WTC11 (cell line): Measurements from ENCODE around the gene RBMY1F. TPM values are rescaled to one million over a fixed set of nuclear protein-coding genes. Genes with fewer than 3 reads are reported as not detected.
"Not testable (repeated sequence)": the region's sequence is repeated elsewhere in the genome, so short reads cannot be mapped to it uniquely, and the experiment has no call there.

Source experiments
- ATAC-seq: fragments of 200-7000 bp; cut with Tn5 transposase; 2 replicates; pipeline ENCODE4 v1.10.0; 2021; ENCODE audit warnings: mild to moderate bottlenecking, moderate library complexity
- Bru-seq: library from RNA; stranded (reverse); fragments of 400-500 nt; gene quantifications from one replicate; lab custom pipeline; 2021; lab: Mats Ljungman, UMichigan
- CTCF ChIA-PET: fragments of 300-600 bp; sonication (Branson Sonifier 250); formaldehyde crosslinking; loops from one replicate; lab custom pipeline; 2021; ENCODE audit warnings: antibody characterized with exemption; lab: Charles Lee
- POLR2A ChIA-PET: fragments of 350-600 bp; sonication (Branson Sonifier 250); formaldehyde crosslinking; loops from one replicate; lab custom pipeline; 2021; ENCODE audit warnings: antibody characterized with exemption; lab: Charles Lee
- DNase-seq: peaks from one replicate; pipeline ENCODE4 v3.0.0; 2021; ENCODE audit warnings: low spot score
- H3K27ac Mint-ChIP-seq: 2 replicates; pipeline ENCODE4 v1.8.0; 2021; ENCODE audit warnings: mixed read lengths
- H3K27me3 Mint-ChIP-seq: 2 replicates; pipeline ENCODE4 v1.8.0; 2021; ENCODE audit warnings: low read depth, mild to moderate bottlenecking, moderate library complexity, mixed read lengths
- H3K36me3 Mint-ChIP-seq: 2 replicates; pipeline ENCODE4 v1.8.0; 2021; ENCODE audit warnings: mixed read lengths
- H3K4me1 Mint-ChIP-seq: 2 replicates; pipeline ENCODE4 v1.8.0; 2022; ENCODE audit warnings: mixed read lengths
- H3K4me3 Mint-ChIP-seq: 2 replicates; pipeline ENCODE4 v1.8.0; 2021; ENCODE audit warnings: mild to moderate bottlenecking, moderate library complexity, mixed read lengths
- H3K9me3 Mint-ChIP-seq: 2 replicates; pipeline ENCODE4 v1.8.0; 2021; ENCODE audit warnings: mixed read lengths
- long read RNA-seq, 3 experiments: library from RNA in 1 of 3; library from capped mRNA in 1 of 3; library from polyadenylated mRNA in 1 of 3; unstranded in 2 of 3; stranded (forward) in 1 of 3; transcript quantifications; one replicate each; pipeline ENCODE4 v2.0.0, GENCODE V29; 2021
- total RNA-seq: library from RNA; stranded (reverse); gene quantifications from 3 replicates; pipeline ENCODE4 v1.2.3, GENCODE V29; 2021

The RBMY1F gene
- not detected in 3 replicates for total RNA-seq
- Bru-seq, nascent RNA, result not detected
- long read RNA-seq, experiment 1, result 0 reads
- long read RNA-seq, experiment 2, result 0 reads
- long read RNA-seq, experiment 3, result 0 reads

- not testable (repeated sequence) for H3K9me3 Mint-ChIP-seq
Observed at GRCh38 chrY:22182823-22183222, at the start of gene RBMY1F. Gene RBMY1F (minus strand): TSS chrY:22182923. CDS start chrY:22180969, 1,954 bp downstream.

DNA sequence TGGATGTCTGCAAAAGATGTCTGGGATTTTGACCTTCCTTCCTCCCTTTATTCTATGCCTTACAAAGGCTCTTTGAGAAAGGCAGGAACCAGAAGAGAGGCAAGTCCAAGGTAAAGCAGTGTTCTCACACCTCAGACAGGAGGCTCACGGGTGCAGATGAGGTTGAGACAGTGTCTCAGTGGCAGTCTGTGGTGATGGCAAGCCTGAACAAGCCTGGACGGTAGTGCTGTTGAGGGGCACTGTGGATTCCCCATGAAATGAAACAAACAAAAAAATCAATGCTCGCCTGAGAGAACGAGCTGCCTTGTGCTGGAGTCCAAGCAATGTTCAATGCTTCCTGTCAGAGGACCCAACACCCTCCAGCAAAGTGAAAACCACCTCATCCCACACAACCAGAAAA, 31.6 kb downstream of the RBMY1F start:
- H3K27me3 Mint-ChIP-seq, DNase-seq, H3K4me1 Mint-ChIP-seq, CTCF ChIA-PET, H3K4me3 Mint-ChIP-seq, POLR2A ChIA-PET, H3K9me3 Mint-ChIP-seq, ATAC-seq, H3K36me3 Mint-ChIP-seq, H3K27ac Mint-ChIP-seq: not testable (repeated sequence)

More at GRCh38 chrY:22182823-22183222, at the start of gene RBMY1F:
- DNase-seq, H3K27me3 Mint-ChIP-seq, H3K36me3 Mint-ChIP-seq, POLR2A ChIA-PET, H3K4me1 Mint-ChIP-seq, ATAC-seq, CTCF ChIA-PET, H3K4me3 Mint-ChIP-seq, H3K27ac Mint-ChIP-seq: not testable (repeated sequence)

GRCh38 chrY:22141011-22141695, 41.6 kb downstream of the RBMY1F start:
- H3K9me3 Mint-ChIP-seq, H3K4me3 Mint-ChIP-seq, H3K27me3 Mint-ChIP-seq, DNase-seq, CTCF ChIA-PET, H3K27ac Mint-ChIP-seq, POLR2A ChIA-PET, H3K36me3 Mint-ChIP-seq, H3K4me1 Mint-ChIP-seq, ATAC-seq: not testable (repeated sequence)

DNA sequence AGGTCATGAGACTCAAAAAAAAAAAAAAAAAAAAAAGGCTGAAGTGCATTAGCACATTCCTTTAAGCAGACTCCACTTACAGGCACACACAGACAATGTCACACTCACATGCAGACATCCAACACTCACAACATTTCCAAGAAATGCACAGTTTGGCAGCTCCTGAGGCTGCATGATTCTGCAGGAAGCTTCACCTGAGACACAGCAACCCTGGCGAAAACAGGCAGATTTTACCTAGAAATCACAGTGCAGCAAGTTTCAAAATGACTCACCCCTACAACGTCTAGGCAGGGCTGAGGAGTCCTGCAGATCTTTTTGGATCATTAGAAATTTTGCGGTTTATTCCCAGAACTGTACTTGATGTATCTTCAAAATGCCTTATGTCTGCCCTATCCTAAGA, 48.0 kb downstream of the RBMY1F start:
- H3K27ac Mint-ChIP-seq, H3K36me3 Mint-ChIP-seq, H3K4me1 Mint-ChIP-seq, POLR2A ChIA-PET, ATAC-seq, H3K4me3 Mint-ChIP-seq, H3K9me3 Mint-ChIP-seq, CTCF ChIA-PET, H3K27me3 Mint-ChIP-seq, DNase-seq: not testable (repeated sequence)

DNA sequence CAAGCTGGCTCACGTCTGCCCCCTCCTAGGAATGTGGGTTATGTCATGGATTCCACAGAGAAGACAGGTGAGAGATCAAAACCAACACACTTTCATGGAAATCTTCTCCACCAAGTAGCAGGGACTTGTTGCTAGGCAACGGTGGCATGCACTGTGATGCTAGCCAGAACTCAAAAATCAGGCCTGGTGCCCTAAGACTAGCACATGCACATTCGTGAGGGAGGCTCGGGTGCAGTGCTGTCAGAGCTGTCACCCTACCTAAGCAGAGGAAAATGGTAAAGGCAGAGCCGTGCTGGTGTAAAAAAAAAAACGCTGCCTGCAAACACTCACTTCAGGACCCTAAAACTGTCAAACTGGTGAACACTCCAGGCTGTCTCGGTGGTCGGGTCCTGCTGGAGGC, 52.2 kb downstream of the RBMY1F start:
- H3K27ac Mint-ChIP-seq, ATAC-seq, H3K4me3 Mint-ChIP-seq, H3K9me3 Mint-ChIP-seq, H3K4me1 Mint-ChIP-seq, H3K27me3 Mint-ChIP-seq, CTCF ChIA-PET, H3K36me3 Mint-ChIP-seq, POLR2A ChIA-PET, DNase-seq: not testable (repeated sequence)

Other genes starting within 250 kb of the RBMY1F start
- not detected in 3 replicates for gene RBMY1J, start 220.5 kb upstream of the RBMY1F start, total RNA-seq